Spinal cord (tissue), 10 donors: ENCODE results near the gene SCAPER. TPM values are rescaled to one million over a fixed set of nuclear protein-coding genes. Genes with fewer than 3 reads are reported as not detected.
"Not testable (repeated sequence)": the region's sequence is repeated elsewhere in the genome, so short reads cannot be mapped to it uniquely, and the experiment has no call there.

Experiments
- DNase-seq, 6 donors: peaks; one replicate each; pipeline versions ENCODE4 v3.0.0 to v3.0.0-alpha.2; 2013 to 2015; ENCODE audit warnings: low spot score in 6 of 6, low read depth in 4 of 6
- H3K27ac ChIP-seq: one replicate; pipeline ENCODE4 v1.5.1; 2013; ENCODE audit warnings: low read depth, low read length, control low read depth
- H3K27me3 ChIP-seq: one replicate; pipeline ENCODE4 v1.6.1; 2013; ENCODE audit warnings: low read length; ENCODE audit not compliant: control insufficient read depth, insufficient read depth
- H3K36me3 ChIP-seq: one replicate; pipeline ENCODE4 v1.6.1; 2013; ENCODE audit warnings: low read length; ENCODE audit not compliant: control insufficient read depth, insufficient read depth
- H3K4me1 ChIP-seq: one replicate; pipeline ENCODE4 v1.6.1; 2013; ENCODE audit warnings: low read length; ENCODE audit not compliant: control insufficient read depth, insufficient read depth
- H3K4me3 ChIP-seq: one replicate; pipeline ENCODE4 v1.5.1; 2013; ENCODE audit warnings: low read depth, low read length, control low read depth
- H3K9me3 ChIP-seq: one replicate; pipeline ENCODE4 v1.6.1; 2013; ENCODE audit warnings: low read length; ENCODE audit not compliant: control insufficient read depth, insufficient read depth
- WGBS: methylation state at CpG from one replicate; pipeline ENCODE4 v1.1.5; 2013; ENCODE audit warnings: missing lambda C conversion rate; ENCODE audit not compliant: insufficient coverage; 5-methylcytosine and 5-hydroxymethylcytosine counted together
- polyA plus RNA-seq, 2 donors: library from polyadenylated mRNA; unstranded; fragments of 120-200 nt; gene quantifications; one replicate each; pipeline ENCODE4 v1.2.1, GENCODE V29; 2013; ENCODE audit not compliant: insufficient read length in 2 of 2
- total RNA-seq, 2 donors: library from RNA; depleted of rRNA in 1 of 2; stranded (reverse); fragments of 120-200 nt in 1 of 2; fragments of >200 nt in 1 of 2; gene quantifications; one replicate each; pipeline versions ENCODE4 v1.2.3 to v1.2.4, GENCODE V29; 2013 to 2014
- donor health status: healthy.

The SCAPER gene
- total and polyA plus RNA-seq, 4 donors: 33.2 to 70.3 (median 46.9) TPM

GRCh38 chr15:76546805-76547204 lies 358.3 kb downstream of the SCAPER start:
- Histone ChIP-seq H3K4me3 (no peak overlapping the region), H3K27me3 (no peaks in the 10 kb centered on the region), H3K27ac (no peak overlapping the region), H3K4me1 (no peaks in the 10 kb centered on the region), H3K36me3 (no peaks in the 10 kb centered on the region), H3K9me3 (no peaks in the 10 kb centered on the region)
- 100% methylated on average over 1 of the region's 2 CpGs for WGBS
- no peak for DNase-seq

GRCh38 chr15:76533995-76534394 lies 371.1 kb downstream of the SCAPER start:
- H3K4me1 ChIP-seq: no peaks in the 10 kb centered on the region
- DNase-seq: peak in 1 of 6 donors; percentile 47
- H3K4me3 ChIP-seq: no peak overlapping the region
- H3K9me3 ChIP-seq: no peaks in the 10 kb centered on the region
- H3K27ac ChIP-seq: no peak overlapping the region
- WGBS: no CpG with 5 or more reads among the region's 2 CpGs
- no peaks in the 10 kb centered on the region for H3K36me3 ChIP-seq
- H3K27me3 ChIP-seq: no peaks in the 10 kb centered on the region

DNA sequence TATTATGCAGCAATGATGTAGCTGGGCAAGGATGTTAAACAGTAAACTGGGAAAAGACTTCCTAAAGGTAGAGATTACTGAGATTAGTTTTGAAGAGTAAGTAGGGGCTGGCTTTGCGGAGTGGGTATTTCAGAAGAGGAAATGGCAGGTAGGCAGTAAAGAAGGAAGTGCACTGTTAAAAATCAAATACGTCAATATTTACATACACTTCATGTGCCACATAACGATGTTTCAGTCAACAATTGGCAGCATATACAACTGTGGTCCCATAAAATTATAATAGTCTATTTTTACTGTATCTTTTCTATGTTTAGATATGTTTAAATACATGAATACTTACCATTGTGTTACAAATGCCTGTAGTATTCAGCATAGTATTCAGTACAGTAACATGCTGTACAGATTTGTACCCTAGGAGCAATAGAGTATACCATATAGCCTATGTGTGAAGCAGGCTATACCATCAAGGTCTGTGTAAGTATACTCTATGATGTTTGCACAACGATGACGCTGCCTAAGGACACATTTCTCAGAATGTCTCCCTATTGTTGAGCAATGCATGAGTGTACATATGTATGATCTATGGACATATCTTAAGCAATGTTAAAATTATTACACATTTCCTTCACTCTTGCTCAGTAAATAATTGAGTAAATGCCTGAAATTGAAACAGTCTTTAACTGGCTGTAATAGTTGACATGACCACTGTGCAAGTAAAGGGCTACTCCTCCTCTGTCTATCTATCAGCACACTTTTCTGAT lies 371.9 kb downstream of the SCAPER start:
- Histone ChIP-seq H3K9me3 (no peaks in the 10 kb centered on the region), H3K27me3 (no peaks in the 10 kb centered on the region), H3K27ac (no peak overlapping the region), H3K4me1 (no peaks in the 10 kb centered on the region), H3K4me3 (no peak overlapping the region), H3K36me3 (no peaks in the 10 kb centered on the region)
- WGBS: 100% methylated on average over 1 of the region's 5 CpGs
- DNase-seq: no peak

DNA sequence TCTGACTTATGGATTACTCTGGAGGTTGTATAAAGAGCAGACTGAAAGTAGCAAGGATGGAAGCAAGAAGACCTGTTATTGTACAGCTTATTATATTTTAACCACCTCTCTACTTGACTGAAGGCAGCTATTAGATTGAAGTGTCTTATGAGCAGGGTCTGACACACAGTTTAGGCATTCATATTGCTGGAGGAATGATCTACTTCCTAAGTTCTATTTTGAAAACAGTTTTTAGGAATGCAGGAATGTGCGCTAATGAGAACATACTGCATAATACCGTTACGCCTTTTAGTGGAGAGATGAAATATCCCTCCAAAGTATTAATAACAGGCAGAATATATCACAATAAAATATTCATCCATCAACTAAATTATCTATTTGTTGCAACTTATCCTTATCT lies 375.2 kb downstream of the SCAPER start:
- Histone ChIP-seq H3K4me3 (no peak overlapping the region), H3K36me3 (no peaks in the 10 kb centered on the region), H3K27ac (no peak overlapping the region), H3K4me1 (no peaks in the 10 kb centered on the region), H3K9me3 (no peaks in the 10 kb centered on the region), H3K27me3 (no peaks in the 10 kb centered on the region)
- DNase-seq: no peak
- no CpG with 5 or more reads among the region's 3 CpGs for WGBS

DNA sequence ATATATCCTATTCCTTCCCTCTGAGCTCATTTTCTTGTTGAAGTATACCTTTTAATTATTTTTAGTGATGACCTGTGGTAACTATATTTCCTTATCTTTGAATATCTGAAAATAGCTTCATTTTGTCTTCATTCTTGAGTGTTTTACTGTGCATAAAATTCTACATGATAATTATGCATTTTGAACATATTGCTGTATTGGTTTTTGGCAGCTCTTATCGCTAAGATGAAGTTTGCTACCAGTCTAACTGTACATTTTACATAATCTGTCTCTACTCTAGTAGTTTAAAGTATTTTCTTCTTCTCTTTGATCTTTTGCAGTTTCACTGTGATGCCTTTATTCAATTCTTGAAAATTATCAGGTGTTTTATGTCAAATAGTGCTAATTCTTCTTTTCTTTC lies 379.0 kb downstream of the SCAPER start:
- H3K4me3 ChIP-seq: no peak overlapping the region
- no peaks in the 10 kb centered on the region for H3K9me3 ChIP-seq
- no CpG with 5 or more reads among the region's 1 CpG for WGBS
- H3K4me1 ChIP-seq: no peaks in the 10 kb centered on the region
- no peaks in the 10 kb centered on the region for H3K36me3 ChIP-seq
- DNase-seq: peak in 1 of 6 donors; percentile 62
- no peak overlapping the region for H3K27ac ChIP-seq
- no peaks in the 10 kb centered on the region for H3K27me3 ChIP-seq

GRCh38 chr15:76517910-76518309 lies 387.2 kb downstream of the SCAPER start:
- Histone ChIP-seq H3K27me3 (no peaks in the 10 kb centered on the region), H3K27ac (no peak overlapping the region), H3K4me3 (no peak overlapping the region), H3K4me1 (no peaks in the 10 kb centered on the region), H3K9me3 (no peaks in the 10 kb centered on the region), H3K36me3 (no peaks in the 10 kb centered on the region)
- no peak for DNase-seq

GRCh38 chr15:76514282-76514681 lies 390.9 kb downstream of the SCAPER start:
- Histone ChIP-seq H3K4me1 (no peaks in the 10 kb centered on the region), H3K36me3 (no peaks in the 10 kb centered on the region), H3K9me3 (peaks cover 3% of the 10 kb centered on the region), H3K4me3 (no peak overlapping the region), H3K27ac (no peak overlapping the region), H3K27me3 (no peaks in the 10 kb centered on the region)
- DNase-seq: peak in 2 of 6 donors; percentile 7 to 42
- 40% methylated on average over 1 of the region's 1 CpG for WGBS

- Histone ChIP-seq H3K27ac (no peak overlapping the region), H3K27me3 (no peaks in the 10 kb centered on the region), H3K36me3 (no peaks in the 10 kb centered on the region), H3K9me3 (peaks cover 3% of the 10 kb centered on the region), H3K4me1 (no peaks in the 10 kb centered on the region), H3K4me3 (no peak overlapping the region)
- DNase-seq: no peak
- 81% methylated on average over 2 of the region's 2 CpGs for WGBS
Measured at GRCh38 chr15:76512971-76513370, 392.2 kb downstream of the SCAPER start.

- H3K36me3 ChIP-seq, H3K4me3 ChIP-seq, H3K4me1 ChIP-seq, H3K9me3 ChIP-seq, DNase-seq, H3K27ac ChIP-seq, H3K27me3 ChIP-seq: not testable (repeated sequence)
- WGBS: no CpG with 5 or more reads among the region's 10 CpGs
Measured at GRCh38 chr15:76510663-76511062, 394.5 kb downstream of the SCAPER start.

DNA sequence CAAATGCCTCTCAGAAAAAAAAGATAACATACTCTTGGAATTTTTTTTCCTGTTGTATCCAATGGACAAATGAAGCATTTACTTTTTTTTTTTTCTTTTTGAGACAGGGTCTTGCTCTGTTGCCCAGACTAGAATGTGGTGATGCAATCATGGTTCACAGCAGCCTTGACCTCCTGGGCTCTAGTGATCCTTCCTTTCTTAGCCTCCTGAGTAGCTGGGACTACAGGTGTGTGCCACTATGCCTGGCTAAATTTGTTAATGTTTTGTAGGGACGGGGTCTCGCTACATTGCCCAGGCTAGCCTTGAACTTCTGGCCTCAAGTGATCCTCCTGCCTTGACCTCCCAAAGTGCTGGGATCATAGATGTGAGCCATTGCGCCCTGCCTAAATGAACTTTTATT lies 401.3 kb downstream of the SCAPER start:
- H3K27me3 ChIP-seq: no peaks in the 10 kb centered on the region
- no peaks in the 10 kb centered on the region for H3K9me3 ChIP-seq
- WGBS: 100% methylated on average over 3 of the region's 3 CpGs
- no peak for DNase-seq
- no peaks in the 10 kb centered on the region for H3K4me1 ChIP-seq
- no peak overlapping the region for H3K4me3 ChIP-seq
- no peak overlapping the region for H3K27ac ChIP-seq
- no peaks in the 10 kb centered on the region for H3K36me3 ChIP-seq
